Liver (tissue), 9 donors: ENCODE results near the gene IL31RA. TPM values are rescaled to one million over a fixed set of nuclear protein-coding genes. Genes with fewer than 3 reads are reported as not detected.
"Not testable (repeated sequence)": the region's sequence is repeated elsewhere in the genome, so short reads cannot be mapped to it uniquely, and the experiment has no call there.

ENCODE experiments used
- DNase-seq: peaks from one replicate; pipeline ENCODE4 v3.0.0-alpha.2; 2017; ENCODE audit warnings: low spot score
- H3K27ac ChIP-seq, 2 donors: one replicate each; pipeline ENCODE4 v1.7.0; 2013; ENCODE audit warnings: inconsistent platforms in 2 of 2, low read length in 2 of 2, control low read depth in 1 of 2, low read depth in 1 of 2, mild to moderate bottlenecking in 1 of 2
- H3K27me3 ChIP-seq, 4 donors: one replicate each; pipeline versions ENCODE4 v1.6.1 to v1.7.0; 2013; ENCODE audit warnings: low read length in 3 of 4, inconsistent platforms in 1 of 4, mild to moderate bottlenecking in 1 of 4, moderate library complexity in 1 of 4; ENCODE audit not compliant: control insufficient read depth in 4 of 4, insufficient read depth in 4 of 4
- H3K36me3 ChIP-seq, 4 donors: one replicate each; pipeline versions ENCODE4 v1.6.1 to v1.7.0; 2013; ENCODE audit warnings: low read length in 3 of 4, mild to moderate bottlenecking in 3 of 4, low read depth in 1 of 4, moderate library complexity in 1 of 4; ENCODE audit not compliant: control insufficient read depth in 4 of 4, insufficient read depth in 3 of 4
- H3K4me1 ChIP-seq, 4 donors: one replicate each; pipeline versions ENCODE4 v1.6.1 to v1.7.0; 2013; ENCODE audit warnings: low read length in 3 of 4, mild to moderate bottlenecking in 3 of 4, moderate library complexity in 1 of 4; ENCODE audit not compliant: control insufficient read depth in 4 of 4, insufficient read depth in 4 of 4
- H3K4me3 ChIP-seq, 3 donors: one replicate each; pipeline versions ENCODE4 v1.6.1 to v1.7.0; 2013; ENCODE audit warnings: low read length in 3 of 3, control low read depth in 1 of 3, low read depth in 1 of 3, mild to moderate bottlenecking in 1 of 3
- H3K9ac ChIP-seq, 2 donors: one replicate each; pipeline ENCODE4 v1.7.0; 2013; ENCODE audit warnings: low read length in 2 of 2, mild to moderate bottlenecking in 2 of 2, moderate library complexity in 2 of 2, control low read depth in 1 of 2, low read depth in 1 of 2
- H3K9me3 ChIP-seq, 4 donors: one replicate each; pipeline versions ENCODE4 v1.6.1 to v1.7.0; 2013; ENCODE audit warnings: low read length in 3 of 4; ENCODE audit not compliant: control insufficient read depth in 4 of 4
- ATF3 ChIP-seq: IDR thresholded peaks from 2 replicates; pipeline ENCODE4 v1.6.1; 2016; ENCODE audit warnings: antibody characterized with exemption
- CTCF ChIP-seq: fragments of 150-350 bp; IDR thresholded peaks from 2 replicates; pipeline ENCODE4 v1.5.1; 2017; ENCODE audit warnings: improper control_type of control experiment, low read depth, low read length; ENCODE audit not compliant: missing input control
- FOXA1 ChIP-seq: IDR thresholded peaks from 2 replicates; pipeline ENCODE4 v1.6.1; 2016; ENCODE audit warnings: antibody characterized with exemption
- FOXA2 ChIP-seq: IDR thresholded peaks from 2 replicates; pipeline ENCODE4 v1.6.1; 2016; ENCODE audit warnings: antibody characterized with exemption
- HNF4A ChIP-seq, 2 donors: conservative IDR thresholded peaks; 2 replicates each; pipeline ENCODE4 v1.6.1; 2016; ENCODE audit warnings: antibody characterized with exemption in 2 of 2, mild to moderate bottlenecking in 2 of 2
- HNF4G ChIP-seq: IDR thresholded peaks from 2 replicates; pipeline ENCODE4 v1.6.1; 2016; ENCODE audit warnings: antibody characterized with exemption
- JUND ChIP-seq, 2 donors: IDR thresholded peaks; 2 replicates each; pipeline ENCODE4 v1.6.1; 2016; ENCODE audit warnings: antibody characterized with exemption in 2 of 2
- MAX ChIP-seq: IDR thresholded peaks from 2 replicates; pipeline ENCODE4 v1.6.1; 2016; ENCODE audit warnings: antibody characterized with exemption
- NR2F2 ChIP-seq: IDR thresholded peaks from 2 replicates; pipeline ENCODE4 v1.6.1; 2016; ENCODE audit warnings: antibody characterized with exemption
- RAD21 ChIP-seq, 2 donors: IDR thresholded peaks; 2 replicates each; pipeline ENCODE4 v1.6.1; 2016; ENCODE audit warnings: antibody characterized with exemption in 2 of 2, mild to moderate bottlenecking in 2 of 2
- REST ChIP-seq: IDR thresholded peaks from 2 replicates; pipeline ENCODE4 v1.6.1; 2016; ENCODE audit warnings: antibody characterized with exemption, mild to moderate bottlenecking
- RXRA ChIP-seq, 2 donors: IDR thresholded peaks; 2 replicates each; pipeline ENCODE4 v1.6.1; 2017 to 2018; ENCODE audit warnings: antibody characterized with exemption in 2 of 2, mild to moderate bottlenecking in 1 of 2
- SP1 ChIP-seq: IDR thresholded peaks from 2 replicates; pipeline ENCODE4 v1.6.1; 2018; ENCODE audit warnings: antibody characterized with exemption, mild to moderate bottlenecking
- TAF1 ChIP-seq: conservative IDR thresholded peaks from 2 replicates; pipeline ENCODE4 v1.6.1; 2016; ENCODE audit warnings: antibody characterized with exemption, mild to moderate bottlenecking
- YY1 ChIP-seq: IDR thresholded peaks from 2 replicates; pipeline ENCODE4 v1.6.1; 2016; ENCODE audit warnings: antibody characterized with exemption, mild to moderate bottlenecking
- WGBS: extraction: QIAGEN DNeasy Blood & Tissue Kit; methylation state at CpG from one replicate; pipeline ENCODE4 v1.1.7; 2013; 5-methylcytosine and 5-hydroxymethylcytosine counted together
- polyA plus RNA-seq, 2 donors: library from polyadenylated mRNA; stranded (reverse) in 1 of 2; unstranded in 1 of 2; fragments of 200-250 nt in 1 of 2; fragments of >200 nt in 1 of 2; fragmentation: Nextera tagmentation in 1 of 2; extraction: Ambion mirVana in 1 of 2; gene quantifications; one replicate each; pipeline versions ENCODE4 v1.2.1 to v1.2.3, GENCODE V29; 2013 to 2015
- total RNA-seq, 2 donors: library from RNA; depleted of rRNA; stranded (reverse); fragments of >200 nt; gene quantifications; one replicate each; pipeline ENCODE4 v1.2.3, GENCODE V29; 2014
- TF ChIP-seq, protein P1 (sequence below): IDR thresholded peaks from 2 replicates; pipeline ENCODE4 v1.6.1; 2016; ENCODE audit warnings: antibody characterized with exemption
- donor health status: healthy.
- donor health status: healthy.
- donor health status: healthy.
- donor health status: healthy.
- donor health status: healthy.

Gene IL31RA
- total and polyA plus RNA-seq, 4 donors = not detected

DNA sequence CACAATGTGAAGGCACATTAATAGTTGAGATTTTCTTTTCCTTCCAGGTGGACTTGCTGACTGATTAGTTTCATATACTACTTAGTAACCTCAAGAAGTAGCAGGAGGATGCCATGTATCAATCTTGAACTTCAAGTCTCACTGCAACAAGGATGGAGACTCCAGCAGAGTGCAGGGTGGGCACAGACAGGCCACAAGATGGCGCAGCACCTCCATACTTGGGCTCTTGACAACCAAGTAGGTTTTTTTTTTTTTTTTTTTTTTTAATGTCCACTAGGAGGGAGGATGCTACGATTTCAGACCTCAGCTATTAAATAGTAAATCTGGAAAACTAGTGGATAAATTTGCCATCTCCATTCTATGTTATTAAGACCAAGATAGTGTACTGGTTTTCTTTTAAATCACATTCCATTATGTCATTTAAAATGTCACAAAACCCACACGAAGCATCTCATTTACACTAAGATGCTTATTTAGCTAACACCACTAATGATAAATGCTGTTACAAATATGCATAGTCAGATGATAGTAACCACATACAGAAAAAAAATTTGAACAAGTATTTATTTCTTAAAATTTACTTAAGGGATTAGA is 85.0 kb downstream of the IL31RA start:
- H3K4me3 ChIP-seq = no peak overlapping the region
- H3K9me3 ChIP-seq = no peaks in the 10 kb centered on the region
- TF ChIP-seq CTCF (peak; percentile 71), HNF4G (no peak), RAD21 (IDR thresholded peaks at IDR 0.05) (peak; percentile 82 to 86)
- DNase-seq = peak; percentile 80
- peak overlapping the region in 1 of 2 donors; percentile 76 for H3K27ac ChIP-seq
- H3K9ac ChIP-seq = no peak overlapping the region
- peaks cover 2 to 28% (median 21%) of the 10 kb centered on the region in 4 donors for H3K36me3 ChIP-seq
- H3K27me3 ChIP-seq = no peaks in the 10 kb centered on the region
- H3K4me1 ChIP-seq = peaks cover 9 to 60% (median 35%) of the 10 kb centered on the region in 4 donors
- WGBS = 41% methylated on average over 3 of the region's 3 CpGs

GRCh38 chr5:55937598-55937997 is 86.4 kb downstream of the IL31RA start:
- not testable (repeated sequence) for H3K27me3 ChIP-seq, H3K9ac ChIP-seq, DNase-seq, H3K9me3 ChIP-seq, H3K27ac ChIP-seq, H3K4me3 ChIP-seq
- Histone ChIP-seq H3K4me1 (peaks cover 9 to 51% (median 33%) of the 10 kb centered on the region in 4 donors), H3K36me3 (peaks cover 2 to 42% (median 32%) of the 10 kb centered on the region in 4 donors)

GRCh38 chr5:55941154-55941553 is 90.0 kb downstream of the IL31RA start:
- H3K4me3 ChIP-seq, H3K9me3 ChIP-seq, H3K9ac ChIP-seq, DNase-seq, H3K27ac ChIP-seq, H3K27me3 ChIP-seq: not testable (repeated sequence)
- Histone ChIP-seq H3K36me3 (peaks cover 4 to 66% (median 51%) of the 10 kb centered on the region in 4 donors), H3K4me1 (peaks cover 3 to 19% (median 15%) of the 10 kb centered on the region in 4 donors)
- 72% methylated on average over 4 of the region's 4 CpGs for WGBS
- peak; percentile 18 for TF ChIP-seq YY1
- peak; percentile 29 for TF ChIP-seq SP1
- TF ChIP-seq RAD21 (IDR thresholded peaks at IDR 0.05) = peak in 1 of 2 donors; percentile 17
- TF ChIP-seq RXRA (IDR thresholded peaks at IDR 0.05) = peak in 1 of 2 donors; percentile 41
- peak; percentile 28 for TF ChIP-seq HNF4A (conservative IDR thresholded peaks at IDR 0.05)

- Histone ChIP-seq H3K27me3 (no peaks in the 10 kb centered on the region), H3K4me1 (no peaks in the 10 kb centered on the region), H3K9ac (no peak overlapping the region), H3K27ac (no peak overlapping the region), H3K4me3 (no peak overlapping the region), H3K9me3 (no peaks in the 10 kb centered on the region), H3K36me3 (peaks cover 20 to 75% (median 65%) of the 10 kb centered on the region in 4 donors)
- no peak for DNase-seq
- WGBS = 95% methylated on average over 1 of the region's 1 CpG
- TF ChIP-seq NR2F2 (no peak), REST (no peak), SP1 (no peak), FOXA2 (no peak), JUND (IDR thresholded peaks at IDR 0.05) (no peak), TAF1 (no peak), HNF4A (conservative IDR thresholded peaks at IDR 0.05) (no peak), ATF3 (no peak), RXRA (IDR thresholded peaks at IDR 0.05) (no peak), HNF4G (no peak), FOXA1 (no peak), YY1 (no peak), RAD21 (IDR thresholded peaks at IDR 0.05) (no peak), MAX (no peak)
- TF ChIP-seq, protein P1, sequence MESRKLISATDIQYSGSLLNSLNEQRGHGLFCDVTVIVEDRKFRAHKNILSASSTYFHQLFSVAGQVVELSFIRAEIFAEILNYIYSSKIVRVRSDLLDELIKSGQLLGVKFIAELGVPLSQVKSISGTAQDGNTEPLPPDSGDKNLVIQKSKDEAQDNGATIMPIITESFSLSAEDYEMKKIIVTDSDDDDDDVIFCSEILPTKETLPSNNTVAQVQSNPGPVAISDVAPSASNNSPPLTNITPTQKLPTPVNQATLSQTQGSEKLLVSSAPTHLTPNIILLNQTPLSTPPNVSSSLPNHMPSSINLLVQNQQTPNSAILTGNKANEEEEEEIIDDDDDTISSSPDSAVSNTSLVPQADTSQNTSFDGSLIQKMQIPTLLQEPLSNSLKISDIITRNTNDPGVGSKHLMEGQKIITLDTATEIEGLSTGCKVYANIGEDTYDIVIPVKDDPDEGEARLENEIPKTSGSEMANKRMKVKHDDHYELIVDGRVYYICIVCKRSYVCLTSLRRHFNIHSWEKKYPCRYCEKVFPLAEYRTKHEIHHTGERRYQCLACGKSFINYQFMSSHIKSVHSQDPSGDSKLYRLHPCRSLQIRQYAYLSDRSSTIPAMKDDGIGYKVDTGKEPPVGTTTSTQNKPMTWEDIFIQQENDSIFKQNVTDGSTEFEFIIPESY = no peak
These were observed 108.1 kb downstream of the IL31RA start for GRCh38 chr5:55959208-55959607.
